ENCODE results near the gene TMEM132D. TPM values are rescaled to one million over a fixed set of nuclear protein-coding genes. Genes with fewer than 3 reads are reported as not detected.
"Not testable (repeated sequence)": the region's sequence is repeated elsewhere in the genome, so short reads cannot be mapped to it uniquely, and the experiment has no call there.

TMEM132D gene
- total RNA-seq, 1 donor from 2014 or later, result 16.5 TPM

GRCh38 chr12:129903092-129903945, 506 bp downstream of the TMEM132D start:
- Mint-ChIP-seq H3K4me1 (ENCODE audit: low read depth, unreplicated experiment) (peaks cover 4% of the 10 kb centered on the region), H3K27me3 (ENCODE audit: unreplicated experiment) (peaks cover 6% of the 10 kb centered on the region), H3K36me3 (ENCODE audit: unreplicated experiment) (peaks cover 4% of the 10 kb centered on the region), H3K27ac (ENCODE audit: unreplicated experiment) (peak overlapping the region; percentile 74), H3K4me3 (ENCODE audit: unreplicated experiment) (peak overlapping the region; percentile 91), H3K9me3 (ENCODE audit: unreplicated experiment) (peaks cover 10% of the 10 kb centered on the region)
- DNase-seq, result peak; percentile 44
- TF ChIP-seq CTCF (IDR thresholded peaks at IDR 0.05; ENCODE audit: partially characterized antibody, unreplicated experiment), result no peak

GRCh38 chr12:129902371-129903091, 1.3 kb downstream of the TMEM132D start:
- H3K27ac Mint-ChIP-seq (ENCODE audit: unreplicated experiment), result peak overlapping the region; percentile 74
- peaks cover 4% of the 10 kb centered on the region for H3K4me1 Mint-ChIP-seq (ENCODE audit: low read depth, unreplicated experiment)
- H3K36me3 Mint-ChIP-seq (ENCODE audit: unreplicated experiment), result no peaks in the 10 kb centered on the region
- TF ChIP-seq CTCF (IDR thresholded peaks at IDR 0.05; ENCODE audit: partially characterized antibody, unreplicated experiment), result no peak
- peak overlapping the region; percentile 91 for H3K4me3 Mint-ChIP-seq (ENCODE audit: unreplicated experiment)
- H3K9me3 Mint-ChIP-seq (ENCODE audit: unreplicated experiment), result peaks cover 10% of the 10 kb centered on the region
- no peak for DNase-seq
- peaks cover 6% of the 10 kb centered on the region for H3K27me3 Mint-ChIP-seq (ENCODE audit: unreplicated experiment)

- Mint-ChIP-seq H3K36me3 (ENCODE audit: unreplicated experiment) (peaks cover 3% of the 10 kb centered on the region), H3K27me3 (ENCODE audit: unreplicated experiment) (peaks cover 4% of the 10 kb centered on the region), H3K27ac (ENCODE audit: unreplicated experiment) (no peak overlapping the region), H3K4me1 (ENCODE audit: low read depth, unreplicated experiment) (peaks cover 4% of the 10 kb centered on the region), H3K9me3 (ENCODE audit: unreplicated experiment) (peaks cover 6% of the 10 kb centered on the region), H3K4me3 (ENCODE audit: unreplicated experiment) (peak overlapping the region; percentile 91)
- no peak for DNase-seq
- TF ChIP-seq CTCF (IDR thresholded peaks at IDR 0.05; ENCODE audit: partially characterized antibody, unreplicated experiment), result no peak
Observed at GRCh38 chr12:129901254-129901653, 2.6 kb downstream of the TMEM132D start.

- DNase-seq, result no peak
- Mint-ChIP-seq H3K36me3 (ENCODE audit: unreplicated experiment) (peaks cover 8% of the 10 kb centered on the region), H3K27ac (ENCODE audit: unreplicated experiment) (no peak overlapping the region), H3K4me1 (ENCODE audit: low read depth, unreplicated experiment) (peaks cover 4% of the 10 kb centered on the region), H3K27me3 (ENCODE audit: unreplicated experiment) (peaks cover 4% of the 10 kb centered on the region), H3K4me3 (ENCODE audit: unreplicated experiment) (peak overlapping the region; percentile 38), H3K9me3 (ENCODE audit: unreplicated experiment) (peaks cover 6% of the 10 kb centered on the region)
- TF ChIP-seq CTCF (IDR thresholded peaks at IDR 0.05; ENCODE audit: partially characterized antibody, unreplicated experiment), result no peak
Observed at GRCh38 chr12:129900306-129900705, 3.5 kb downstream of the TMEM132D start.

- not testable (repeated sequence) for H3K4me3 Mint-ChIP-seq (ENCODE audit: unreplicated experiment); H3K4me1 Mint-ChIP-seq (ENCODE audit: low read depth, unreplicated experiment); H3K36me3 Mint-ChIP-seq (ENCODE audit: unreplicated experiment); H3K27me3 Mint-ChIP-seq (ENCODE audit: unreplicated experiment); H3K27ac Mint-ChIP-seq (ENCODE audit: unreplicated experiment); DNase-seq; H3K9me3 Mint-ChIP-seq (ENCODE audit: unreplicated experiment)
Observed at GRCh38 chr12:129899045-129899444, 4.8 kb downstream of the TMEM132D start.
